PC-3 (cell line): ENCODE measurements around the gene PCNX3.

ENCODE experiments used
- CTCF ChIP-seq: fragments of 300-600 bp; sonication (generic); conservative IDR thresholded peaks from 2 replicates; pipeline ENCODE4 v1.5.1; 2017; ENCODE audit warnings: antibody characterized with exemption, low read depth, mild to moderate bottlenecking, low read length
- EZH2phosphoT487 ChIP-seq: fragments of 300-600 bp; sonication (generic); IDR thresholded peaks from 2 replicates; pipeline ENCODE4 v1.6.1; 2018; ENCODE audit warnings: mild to moderate bottlenecking, antibody characterized with exemption, low read length, borderline replicate concordance

DNA sequence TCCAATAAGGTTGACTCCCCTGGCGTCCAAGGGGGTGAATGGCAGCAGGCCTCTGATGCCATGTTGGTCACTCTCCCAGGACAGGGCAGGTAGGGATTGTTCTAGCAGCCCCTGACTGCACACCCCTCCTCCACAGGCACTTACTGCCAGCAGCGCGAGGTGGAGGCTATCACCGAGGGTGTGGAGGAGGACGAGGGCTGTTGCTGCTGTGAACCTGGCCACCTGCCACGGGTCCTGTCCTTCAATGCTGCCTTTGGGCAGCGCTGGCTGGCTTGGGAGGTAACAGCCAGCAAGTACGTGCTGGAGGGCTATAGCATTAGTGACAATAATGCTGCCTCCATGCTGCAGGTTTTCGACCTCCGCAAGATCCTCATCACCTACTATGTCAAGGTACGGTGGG, 14.6 kb downstream of the PCNX3 start:
- TF ChIP-seq CTCF (no peak), EZH2phosphoT487 (no peak)
